GM18909 (cell line): ENCODE measurements around the gene PRRG4.
A peak's percentile ranks its signal among the peaks of the same experiment; 100 is the strongest.
"Not testable (repeated sequence)": the region's sequence is repeated elsewhere in the genome, so short reads cannot be mapped to it uniquely, and the experiment has no call there.

Experiments used
- ATAC-seq: cut with Tn5 transposase; IDR thresholded peaks from one replicate; pipeline ENCODE4 v1.9.1; 2021; ENCODE audit warnings: mild to moderate bottlenecking; ENCODE audit not compliant: unreplicated experiment, poor library complexity

Gene PRRG4

GRCh38 chr11:32829680-32830412 lies at the start of gene PRRG4:
Gene PRRG4, plus strand, starts transcription at chr11:32829927. Its CDS starts 603 bp downstream, at chr11:32830530.
- ATAC-seq, result peak; percentile 73

- ATAC-seq, result not testable (repeated sequence)
These were observed 48.9 kb upstream of the PRRG4 start for GRCh38 chr11:32780839-32781238.

GRCh38 chr11:32781721-32782120 lies 48.0 kb upstream of the PRRG4 start:
- no peak for ATAC-seq

GRCh38 chr11:32785262-32785661 lies 44.5 kb upstream of the PRRG4 start:
- ATAC-seq, result no peak

- ATAC-seq, result no peak
These were observed 42.9 kb upstream of the PRRG4 start for GRCh38 chr11:32786811-32787210.

- no peak for ATAC-seq
These were observed 38.8 kb upstream of the PRRG4 start for GRCh38 chr11:32790916-32791315.

- peak; percentile 20 for ATAC-seq
These were observed 37.4 kb upstream of the PRRG4 start for GRCh38 chr11:32792111-32792947.

- ATAC-seq, result peak; percentile 77
These were observed 36.7 kb upstream of the PRRG4 start for GRCh38 chr11:32792948-32793475.

GRCh38 chr11:32794439-32794838 lies 35.3 kb upstream of the PRRG4 start, which contains the start of gene CCDC73:
Gene CCDC73, minus strand, starts transcription at chr11:32794662. Its CDS starts 34,419 bp downstream, at chr11:32760243.
- ATAC-seq, result no peak

- ATAC-seq, result no peak
These were observed 33.3 kb upstream of the PRRG4 start for GRCh38 chr11:32796425-32796824.

GRCh38 chr11:32809313-32809712 lies 20.4 kb upstream of the PRRG4 start:
- ATAC-seq, result peak; percentile 92

GRCh38 chr11:32817181-32817851 lies 12.4 kb upstream of the PRRG4 start:
- ATAC-seq, result no peak

GRCh38 chr11:32817852-32818183 lies 11.9 kb upstream of the PRRG4 start:
- ATAC-seq, result no peak

- ATAC-seq, result no peak
These were observed 10.5 kb upstream of the PRRG4 start for GRCh38 chr11:32819187-32819586.

- no peak for ATAC-seq
These were observed 9.2 kb upstream of the PRRG4 start for GRCh38 chr11:32820497-32820896.

GRCh38 chr11:32821517-32821916 lies 8.2 kb upstream of the PRRG4 start:
- ATAC-seq, result no peak

- ATAC-seq, result no peak
These were observed 7.7 kb upstream of the PRRG4 start for GRCh38 chr11:32821917-32822560.

- not testable (repeated sequence) for ATAC-seq
These were observed 6.1 kb upstream of the PRRG4 start for GRCh38 chr11:32823617-32824016.

- no peak for ATAC-seq
These were observed 3.6 kb upstream of the PRRG4 start for GRCh38 chr11:32826113-32826512.

- ATAC-seq, result no peak
These were observed 2.5 kb upstream of the PRRG4 start for GRCh38 chr11:32827276-32827675.
